ENCODE results near the gene MPHOSPH9.

DNA sequence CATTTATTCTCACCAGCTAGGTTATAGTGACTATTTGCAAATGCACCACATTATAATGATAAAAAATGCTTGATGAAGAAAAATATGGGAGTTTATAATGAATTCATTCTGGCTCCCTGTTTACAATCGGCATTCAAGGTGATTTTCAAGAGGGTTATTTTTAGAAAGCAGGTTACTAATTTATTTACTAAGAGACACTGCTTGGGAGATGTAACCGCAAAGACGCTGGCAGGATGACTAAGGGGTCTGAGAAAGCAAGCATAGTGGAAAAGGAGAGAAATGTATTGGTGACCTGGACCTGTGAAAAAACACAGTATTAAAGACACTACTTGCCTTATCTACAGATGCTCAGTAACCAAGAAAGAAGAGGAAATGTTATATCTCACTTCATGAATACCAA is 68.7 kb downstream of the MPHOSPH9 start:
- TF ChIP-seq, protein P1, sequence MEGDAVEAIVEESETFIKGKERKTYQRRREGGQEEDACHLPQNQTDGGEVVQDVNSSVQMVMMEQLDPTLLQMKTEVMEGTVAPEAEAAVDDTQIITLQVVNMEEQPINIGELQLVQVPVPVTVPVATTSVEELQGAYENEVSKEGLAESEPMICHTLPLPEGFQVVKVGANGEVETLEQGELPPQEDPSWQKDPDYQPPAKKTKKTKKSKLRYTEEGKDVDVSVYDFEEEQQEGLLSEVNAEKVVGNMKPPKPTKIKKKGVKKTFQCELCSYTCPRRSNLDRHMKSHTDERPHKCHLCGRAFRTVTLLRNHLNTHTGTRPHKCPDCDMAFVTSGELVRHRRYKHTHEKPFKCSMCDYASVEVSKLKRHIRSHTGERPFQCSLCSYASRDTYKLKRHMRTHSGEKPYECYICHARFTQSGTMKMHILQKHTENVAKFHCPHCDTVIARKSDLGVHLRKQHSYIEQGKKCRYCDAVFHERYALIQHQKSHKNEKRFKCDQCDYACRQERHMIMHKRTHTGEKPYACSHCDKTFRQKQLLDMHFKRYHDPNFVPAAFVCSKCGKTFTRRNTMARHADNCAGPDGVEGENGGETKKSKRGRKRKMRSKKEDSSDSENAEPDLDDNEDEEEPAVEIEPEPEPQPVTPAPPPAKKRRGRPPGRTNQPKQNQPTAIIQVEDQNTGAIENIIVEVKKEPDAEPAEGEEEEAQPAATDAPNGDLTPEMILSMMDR (IDR thresholded peaks at IDR 0.05): no peak
- TF ChIP-seq POLR2A (IDR thresholded peaks at IDR 0.05): no peak
